ENCODE measurements around the gene SDHA. TPM values are rescaled to one million over a fixed set of nuclear protein-coding genes. Genes with fewer than 3 reads are reported as not detected.

The SDHA gene
- total RNA-seq, 6 experiments from 2014 or later, result 92.5 to 114 (median 109) TPM

- Mint-ChIP-seq H3K27ac (no peak overlapping the region), H3K27me3 (ENCODE audit: insufficient read depth) (peaks cover 11% of the 10 kb centered on the region), H3K4me3 (no peak overlapping the region), H3K4me1 (ENCODE audit: low read depth) (peaks cover 9% of the 10 kb centered on the region), H3K36me3 (ENCODE audit: low read depth) (no peaks in the 10 kb centered on the region; the same call in 1 of the 2 replicates), H3K9me3 (no peaks in the 10 kb centered on the region)
- no peak for TF ChIP-seq CTCF (IDR thresholded peaks at IDR 0.05)
- DNase-seq, result no peak
Observed at GRCh38 chr5:174876-175465, 43.1 kb upstream of the SDHA start.

GRCh38 chr5:176296-176823, 41.8 kb upstream of the SDHA start:
- Mint-ChIP-seq H3K27me3 (ENCODE audit: insufficient read depth) (peaks cover 11% of the 10 kb centered on the region), H3K36me3 (ENCODE audit: low read depth) (no peaks in the 10 kb centered on the region; the same call in 1 of the 2 replicates), H3K4me3 (no peak overlapping the region), H3K9me3 (no peaks in the 10 kb centered on the region), H3K4me1 (ENCODE audit: low read depth) (peaks cover 7% of the 10 kb centered on the region; the same call in 1 of the 2 replicates), H3K27ac (no peak overlapping the region)
- TF ChIP-seq CTCF (IDR thresholded peaks at IDR 0.05), result no peak
- no peak for DNase-seq

GRCh38 chr5:178110-178509, 40.0 kb upstream of the SDHA start:
- H3K27me3 Mint-ChIP-seq (ENCODE audit: insufficient read depth), result peaks cover 11% of the 10 kb centered on the region
- H3K36me3 Mint-ChIP-seq (ENCODE audit: low read depth), result no peaks in the 10 kb centered on the region
- no peak overlapping the region for H3K4me3 Mint-ChIP-seq
- no peak overlapping the region for H3K27ac Mint-ChIP-seq
- peaks cover 7% of the 10 kb centered on the region; the same call in 1 of the 2 replicates for H3K4me1 Mint-ChIP-seq (ENCODE audit: low read depth)
- no peaks in the 10 kb centered on the region for H3K9me3 Mint-ChIP-seq
- no peak for DNase-seq
- no peak for TF ChIP-seq CTCF (IDR thresholded peaks at IDR 0.05)

GRCh38 chr5:179401-179800, 38.7 kb upstream of the SDHA start:
- DNase-seq, result no peak
- Mint-ChIP-seq H3K4me3 (no peak overlapping the region), H3K27me3 (ENCODE audit: insufficient read depth) (peaks cover 10% of the 10 kb centered on the region), H3K27ac (no peak overlapping the region), H3K9me3 (no peaks in the 10 kb centered on the region), H3K36me3 (ENCODE audit: low read depth) (no peaks in the 10 kb centered on the region), H3K4me1 (ENCODE audit: low read depth) (peaks cover 12% of the 10 kb centered on the region)
- TF ChIP-seq CTCF (IDR thresholded peaks at IDR 0.05), result no peak

- peaks cover 12% of the 10 kb centered on the region for H3K4me1 Mint-ChIP-seq (ENCODE audit: low read depth)
- H3K9me3 Mint-ChIP-seq, result no peaks in the 10 kb centered on the region
- H3K27me3 Mint-ChIP-seq (ENCODE audit: insufficient read depth), result peaks cover 13% of the 10 kb centered on the region
- H3K36me3 Mint-ChIP-seq (ENCODE audit: low read depth), result no peaks in the 10 kb centered on the region
- no peak for DNase-seq
- H3K27ac Mint-ChIP-seq, result no peak overlapping the region
- TF ChIP-seq CTCF (IDR thresholded peaks at IDR 0.05), result no peak
- H3K4me3 Mint-ChIP-seq, result no peak overlapping the region
Observed at GRCh38 chr5:180286-180918, 37.7 kb upstream of the SDHA start.

All from HFFc6 (cell line).